ENCODE data around the gene CPNE6. TPM values are rescaled to one million over a fixed set of nuclear protein-coding genes. Genes with fewer than 3 reads are reported as not detected.

Gene CPNE6
- total and polyA plus RNA-seq, 2 of the 13 experiments (the other 11 are each of a cell fraction or from before 2014, with no cell fraction given), result not detected

DNA sequence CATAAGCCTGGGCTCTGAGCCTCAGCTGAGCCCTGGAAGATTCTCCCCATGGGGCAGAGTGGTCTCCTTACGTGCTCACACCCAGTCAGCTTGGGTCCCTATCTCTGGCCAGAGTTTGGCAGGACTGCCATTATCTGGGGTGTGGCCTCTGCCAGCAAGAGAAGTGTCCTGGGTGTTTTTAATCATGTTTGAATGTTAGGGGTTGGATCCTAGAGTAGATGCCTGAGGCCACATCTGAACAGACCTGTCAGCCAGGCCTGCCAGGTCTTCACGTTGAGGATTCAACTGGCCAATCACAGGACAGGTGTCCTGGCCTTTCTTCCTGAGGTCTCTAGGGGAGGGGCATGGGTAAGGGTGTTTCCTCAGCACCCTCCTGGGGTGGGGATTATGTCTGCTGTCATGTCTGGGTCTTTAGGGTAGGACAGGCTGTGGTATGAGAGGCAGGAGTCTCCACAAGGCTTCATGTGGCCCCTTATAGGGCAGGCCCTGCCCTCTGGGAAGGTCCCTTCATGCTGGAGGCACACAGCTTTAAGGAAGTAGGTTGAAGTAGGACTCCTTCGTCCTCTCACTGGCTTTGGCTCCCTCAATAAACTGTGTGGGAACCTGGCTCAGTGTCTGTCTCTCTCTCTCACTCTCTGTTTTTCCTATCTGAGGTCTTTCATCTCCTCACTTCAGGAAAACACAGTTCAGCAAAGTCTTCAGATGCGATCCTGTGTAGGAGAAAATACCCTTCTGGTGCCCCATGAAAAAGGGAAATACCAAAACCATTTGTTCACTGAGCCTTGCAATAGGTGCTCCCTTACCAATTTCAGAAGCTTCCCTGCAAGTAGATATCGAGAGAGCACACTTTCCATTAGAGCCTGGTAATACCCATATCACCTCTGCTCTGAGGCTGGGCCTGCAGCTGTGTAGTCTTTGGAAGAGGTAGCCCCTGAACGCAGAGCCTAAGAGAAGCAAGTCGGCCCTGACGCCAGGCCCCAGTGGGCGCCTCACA, 52.4 kb downstream of the CPNE6 start:
- no TSS peak for BruUV-seq (replicated peaks)
- ATAC-seq (peak; percentile 14), DNase-seq (ENCODE audit: low spot score) (no peak), FAIRE-seq (no peak)
- Histone ChIP-seq H3K9ac (ENCODE audit: insufficient read depth, low read depth, low read length) (no peak overlapping the region), H3K36me3 (replicated peaks in 1 of 2; ENCODE audit: control insufficient read depth in 1 of 2, insufficient read depth in 2 of 2, low read length in 2 of 2) (peaks cover 44 to 49% of the 10 kb centered on the region in 2 experiments), H3K9me3 (ENCODE audit: low read length) (no peaks in the 10 kb centered on the region), H3K79me2 (ENCODE audit: insufficient read depth, low read length) (no peaks in the 10 kb centered on the region), H4K20me1 (ENCODE audit: insufficient read depth, low read length) (no peaks in the 10 kb centered on the region), H3K4me1 (ENCODE audit: insufficient read depth, low read length) (peaks cover 5% of the 10 kb centered on the region; the same call in 1 of the 2 replicates), H3K4me2 (ENCODE audit: low read depth, low read length) (no peak overlapping the region), H2AFZ (ENCODE audit: low read length) (no peak overlapping the region), H3K27ac (ENCODE audit: extremely low read length, insufficient read depth, low read length) (no peak overlapping the region), H3K27me3 (ENCODE audit: control insufficient read depth in 1 of 2, insufficient read depth in 2 of 2, low read length in 2 of 2) (no peaks in the 10 kb centered on the region), H3K4me3 (replicated peaks in 1 of 3; ENCODE audit: insufficient read depth in 1 of 3, low read depth in 2 of 3, low read length in 3 of 3) (no peak overlapping the region)
- POLR2A ChIA-PET, result interaction anchor here (0.9 to 22.7 kb wide), 10 partner anchors 3 to 90 kb away, joined by 3 to 977 read pairs (median 13); partner anchors contain the start of genes CHMP4A, DCAF11, EMC9 and FITM1
- in situ Hi-C loops (cut with HindIII; ENCODE audit: extremely low pct_ligation_motif_present, low pct_unique_long_range_greater_than_20kb), result loop anchor here (25.0 kb wide), 1 partner anchor 1536 kb away; the partner anchor contains the start of genes ABHD4 and DAD1
- intact Hi-C loops (cut with micrococcal nuclease; ENCODE audit: unreplicated experiment), result no loop called here
- CTCF ChIA-PET (ENCODE audit: low intra/inter-chr PET ratio, low total read pairs), result no interaction called here
- 95% methylated on average over 9 of the region's 9 CpGs for WGBS (ENCODE audit: low lambda C conversion rate)
- TF ChIP-seq ZNF556 (CRISPR knock-in tag; IDR thresholded peaks at IDR 0.05; ENCODE audit: borderline replicate concordance) (no peak), FOXA1 (IDR thresholded peaks at IDR 0.05) (no peak), FOXA1 (CRISPR knock-in tag; IDR thresholded peaks at IDR 0.05) (no peak), ETV5 (CRISPR knock-in tag; IDR thresholded peaks at IDR 0.05; ENCODE audit: borderline replicate concordance) (no peak), SP4 (CRISPR knock-in tag; IDR thresholded peaks at IDR 0.05) (no peak), ZNF746 (CRISPR knock-in tag; IDR thresholded peaks at IDR 0.05) (0 out of 2 replicates have a peak, but pooled peaks have one; percentile 33), GZF1 (CRISPR knock-in tag; IDR thresholded peaks at IDR 0.05) (0 out of 2 replicates have a peak, but pooled peaks have one; percentile 28), USF2 (IDR thresholded peaks at IDR 0.05; ENCODE audit: low read depth, low read length) (no peak), USF2 (CRISPR knock-in tag; IDR thresholded peaks at IDR 0.05; ENCODE audit: borderline replicate concordance) (no peak), POLR2AphosphoS5 (IDR thresholded peaks at IDR 0.05; ENCODE audit: low read depth, low read length) (peak; percentile 27; the same call in 1 of the 2 replicates), SOX5 (CRISPR knock-in tag; IDR thresholded peaks at IDR 0.05; ENCODE audit: borderline replicate concordance) (no peak), PHF8 (CRISPR knock-in tag; IDR thresholded peaks at IDR 0.05) (peak; percentile 8; the same call in 1 of the 2 replicates)
- TF ChIP-seq, protein P1, sequence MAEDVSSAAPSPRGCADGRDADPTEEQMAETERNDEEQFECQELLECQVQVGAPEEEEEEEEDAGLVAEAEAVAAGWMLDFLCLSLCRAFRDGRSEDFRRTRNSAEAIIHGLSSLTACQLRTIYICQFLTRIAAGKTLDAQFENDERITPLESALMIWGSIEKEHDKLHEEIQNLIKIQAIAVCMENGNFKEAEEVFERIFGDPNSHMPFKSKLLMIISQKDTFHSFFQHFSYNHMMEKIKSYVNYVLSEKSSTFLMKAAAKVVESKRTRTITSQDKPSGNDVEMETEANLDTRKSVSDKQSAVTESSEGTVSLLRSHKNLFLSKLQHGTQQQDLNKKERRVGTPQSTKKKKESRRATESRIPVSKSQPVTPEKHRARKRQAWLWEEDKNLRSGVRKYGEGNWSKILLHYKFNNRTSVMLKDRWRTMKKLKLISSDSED (CRISPR knock-in tag; IDR thresholded peaks at IDR 0.05), result no peak
- TF ChIP-seq, protein P2, sequence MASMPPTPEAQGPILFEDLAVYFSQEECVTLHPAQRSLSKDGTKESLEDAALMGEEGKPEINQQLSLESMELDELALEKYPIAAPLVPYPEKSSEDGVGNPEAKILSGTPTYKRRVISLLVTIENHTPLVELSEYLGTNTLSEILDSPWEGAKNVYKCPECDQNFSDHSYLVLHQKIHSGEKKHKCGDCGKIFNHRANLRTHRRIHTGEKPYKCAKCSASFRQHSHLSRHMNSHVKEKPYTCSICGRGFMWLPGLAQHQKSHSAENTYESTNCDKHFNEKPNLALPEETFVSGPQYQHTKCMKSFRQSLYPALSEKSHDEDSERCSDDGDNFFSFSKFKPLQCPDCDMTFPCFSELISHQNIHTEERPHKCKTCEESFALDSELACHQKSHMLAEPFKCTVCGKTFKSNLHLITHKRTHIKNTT (CRISPR knock-in tag; IDR thresholded peaks at IDR 0.05), result no peak

Data from HepG2 (cell line).